Activated CD4-positive, alpha-beta T cell treated with anti-CD3 and anti-CD28 coated beads, Interleukin-2, amount 50 U/mL, for 16 hours (primary cell): ENCODE results near the gene TAS2R13.

Source experiments
- DNase-seq: peaks from one replicate; pipeline ENCODE4 v3.0.0-alpha.2; 2020

Gene TAS2R13, protein sequence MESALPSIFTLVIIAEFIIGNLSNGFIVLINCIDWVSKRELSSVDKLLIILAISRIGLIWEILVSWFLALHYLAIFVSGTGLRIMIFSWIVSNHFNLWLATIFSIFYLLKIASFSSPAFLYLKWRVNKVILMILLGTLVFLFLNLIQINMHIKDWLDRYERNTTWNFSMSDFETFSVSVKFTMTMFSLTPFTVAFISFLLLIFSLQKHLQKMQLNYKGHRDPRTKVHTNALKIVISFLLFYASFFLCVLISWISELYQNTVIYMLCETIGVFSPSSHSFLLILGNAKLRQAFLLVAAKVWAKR

DNA sequence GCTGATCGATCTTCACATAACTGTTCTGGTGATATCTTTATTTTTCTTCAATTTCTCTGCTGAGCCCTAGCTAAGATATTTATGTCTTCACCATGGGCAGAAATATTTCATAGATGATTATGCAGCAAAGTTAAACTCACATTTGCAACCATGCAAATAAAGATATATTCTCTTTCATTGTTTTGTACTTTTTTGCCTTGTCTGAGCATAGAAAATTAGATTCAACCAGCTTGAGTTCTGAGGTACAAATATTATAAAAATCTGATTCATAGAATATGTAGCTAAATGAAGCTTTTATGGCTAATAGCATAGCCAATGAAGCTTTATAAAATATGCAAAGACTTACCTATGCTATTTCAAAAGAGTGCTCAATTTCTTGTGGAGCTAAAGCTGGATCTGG lies at the start of gene TAS2R13:
Gene TAS2R13 (minus strand): TSS at position 101 of the 400 bp plus-strand sequence. CDS start 264 bp downstream, outside the sequence.
- no peak for DNase-seq

DNA sequence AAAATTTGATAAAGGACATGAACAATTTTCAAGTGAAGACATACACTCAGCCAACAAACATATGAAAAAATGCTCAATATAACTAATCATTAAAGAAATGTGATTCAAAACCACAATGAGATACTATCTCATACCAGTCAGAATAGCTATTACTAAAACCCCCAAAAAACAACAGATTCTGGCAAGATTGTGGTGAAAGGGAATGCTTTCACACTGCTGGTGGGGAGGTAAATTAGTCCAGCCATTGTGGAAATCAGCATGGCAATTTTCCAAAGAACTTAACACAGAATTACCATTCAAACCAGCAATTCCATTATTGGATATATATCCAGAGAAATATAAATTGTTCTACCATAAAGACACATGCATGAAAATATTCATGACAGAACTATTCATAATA lies 48.4 kb upstream of the TAS2R13 start:
- DNase-seq = no peak

DNA sequence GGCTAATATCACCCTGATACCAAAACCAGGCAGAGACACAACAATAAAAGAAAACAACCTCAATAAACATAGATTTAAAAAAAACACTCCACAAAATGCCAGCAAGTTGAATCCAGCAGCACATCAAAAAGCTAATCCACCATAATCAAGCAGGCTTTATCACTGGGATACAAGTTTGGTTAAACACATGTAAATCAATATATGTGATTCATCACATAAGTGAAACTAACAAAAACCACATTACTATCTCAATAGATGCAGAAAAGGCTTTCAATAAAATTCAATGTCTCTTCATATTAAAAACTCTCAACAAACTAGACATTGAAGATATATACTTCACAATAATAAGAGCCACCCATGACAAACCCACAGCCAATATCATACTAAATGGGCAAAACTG lies 46.7 kb upstream of the TAS2R13 start:
- DNase-seq = no peak

DNA sequence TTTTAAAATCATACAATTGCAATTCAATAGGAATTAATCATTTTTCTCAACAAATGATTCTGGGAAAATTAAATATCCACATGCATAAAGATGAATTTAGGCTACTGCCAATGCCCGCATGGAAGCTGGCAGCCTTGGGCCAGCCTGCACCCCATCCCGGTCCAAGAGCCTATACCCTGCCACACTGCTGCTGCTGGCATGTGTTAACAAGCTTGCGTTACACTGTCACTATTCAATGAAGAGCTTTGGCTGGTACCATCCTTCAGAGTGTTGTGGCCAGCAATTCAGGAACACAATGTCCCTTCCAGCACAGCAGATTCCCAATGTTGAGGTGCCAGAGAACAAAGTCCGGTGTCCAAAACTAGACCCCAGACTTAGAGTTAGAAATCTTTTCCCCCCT lies 43.3 kb upstream of the TAS2R13 start:
- DNase-seq = no peak

DNA sequence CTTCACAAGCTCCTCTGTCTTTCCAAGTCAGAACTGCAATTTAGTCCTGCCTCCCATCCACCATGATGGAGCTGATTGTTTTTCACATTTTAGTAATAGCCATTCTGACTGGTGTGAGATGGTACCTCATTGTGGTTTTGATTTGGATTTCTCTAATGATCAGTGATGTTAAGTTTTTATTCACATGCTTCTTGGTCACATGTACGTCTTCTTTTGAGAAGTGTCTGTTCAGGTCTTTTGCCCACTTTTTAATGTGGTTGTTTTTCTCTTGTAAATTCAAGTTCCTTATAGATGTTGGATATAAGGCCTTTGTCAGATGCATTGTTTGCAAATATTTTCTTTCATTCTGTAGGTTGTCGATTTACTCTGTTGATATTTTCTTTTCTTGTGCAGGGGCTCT lies 33.8 kb upstream of the TAS2R13 start:
- no peak for DNase-seq

- no peak for DNase-seq
These were observed 32.7 kb upstream of the TAS2R13 start for GRCh38 chr12:10941916-10942607.

DNA sequence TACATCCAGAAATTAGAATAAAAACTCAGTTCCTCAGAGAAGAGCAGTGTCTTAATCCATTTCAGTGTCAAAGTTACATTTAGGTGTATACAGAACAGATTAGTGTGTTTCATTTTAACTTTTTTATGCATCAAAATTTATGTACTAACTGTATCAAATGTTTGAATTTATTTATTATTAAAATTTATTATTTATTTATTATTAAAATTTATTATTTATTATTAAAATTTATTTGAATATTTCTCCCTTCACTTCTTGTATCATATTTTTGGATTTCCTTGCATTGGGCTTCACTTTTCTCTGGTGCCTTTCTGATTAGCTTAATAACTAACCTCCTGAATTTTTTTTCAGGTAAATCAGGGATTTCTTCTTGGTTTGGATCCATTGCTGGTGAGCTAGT lies 32.0 kb upstream of the TAS2R13 start:
- DNase-seq = no peak

DNA sequence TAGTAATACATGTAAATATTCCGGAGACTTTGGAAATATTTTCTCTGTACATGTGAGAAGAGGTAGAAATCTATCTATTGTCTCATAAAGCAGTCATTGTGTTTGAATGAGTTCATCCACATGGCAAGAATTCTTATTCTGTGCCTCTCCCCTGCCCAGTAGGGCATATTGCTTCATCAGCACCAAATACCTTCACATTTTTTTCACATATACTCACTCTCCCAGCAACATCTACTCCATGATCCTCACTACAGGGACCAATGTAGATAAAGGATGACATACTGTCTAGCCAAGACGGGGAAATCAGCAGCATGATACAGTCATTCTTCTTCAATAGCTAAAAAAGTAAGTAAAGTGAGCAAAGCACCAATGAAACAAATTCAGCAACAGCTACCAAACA lies 31.0 kb upstream of the TAS2R13 start:
- no peak for DNase-seq

GRCh38 chr12:10939163-10939562 lies 29.8 kb upstream of the TAS2R13 start, which contains the start of gene TAS2R14:
Gene TAS2R14 (minus strand): TSS chr12:10939263. CDS start chr12:10939207, 56 bp downstream.
- DNase-seq = no peak

- no peak for DNase-seq
These were observed 27.1 kb upstream of the TAS2R13 start for GRCh38 chr12:10936506-10936905.

- no peak for DNase-seq
These were observed 19.5 kb upstream of the TAS2R13 start, which contains the start of gene PRH2 for GRCh38 chr12:10928746-10929286. Gene PRH2 (plus strand): TSS chr12:10929236. CDS start chr12:10929274, 38 bp downstream.

DNA sequence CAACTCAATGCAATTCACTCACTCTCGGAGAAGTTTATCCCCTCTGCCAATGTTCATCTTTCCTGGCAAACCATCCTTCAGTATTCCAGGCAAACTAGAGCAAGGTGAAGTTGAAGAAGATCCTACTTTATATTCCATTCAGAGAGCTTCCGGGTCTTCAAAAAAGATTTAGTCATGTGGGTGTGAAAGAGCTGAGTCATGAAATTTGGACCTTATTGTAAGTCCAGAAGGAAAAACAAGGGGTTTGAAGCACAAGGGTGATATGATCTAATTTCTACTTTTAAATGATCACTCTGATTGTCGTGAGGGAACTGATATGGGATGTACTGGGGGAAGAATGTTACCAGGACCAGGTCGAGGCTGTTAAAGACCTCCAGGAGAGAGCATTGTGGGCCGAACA lies 16.9 kb upstream of the TAS2R13 start:
- DNase-seq = no peak

- no peak for DNase-seq
These were observed 10.4 kb upstream of the TAS2R13 start for GRCh38 chr12:10919809-10920208.

GRCh38 chr12:10910380-10910779 lies 1.0 kb upstream of the TAS2R13 start:
- no peak for DNase-seq

DNA sequence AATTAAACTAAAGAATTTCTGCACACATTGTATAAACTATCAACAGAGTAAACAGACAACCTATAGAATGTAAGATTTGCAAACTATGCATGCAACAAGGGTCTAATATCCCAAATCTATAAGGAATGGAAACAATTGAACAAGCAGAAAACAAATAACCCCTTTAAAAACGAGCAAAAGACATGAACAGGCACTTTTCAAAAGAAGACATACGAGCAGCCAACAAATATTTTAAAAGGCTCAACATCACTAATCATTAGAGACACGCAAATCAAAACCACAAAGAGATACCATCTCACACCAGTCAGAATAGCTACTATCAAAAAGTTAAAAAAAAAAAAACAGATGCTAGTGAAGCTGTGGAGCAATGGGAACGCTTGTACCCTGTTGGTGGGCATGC lies 4.7 kb downstream of the TAS2R13 start:
- no peak for DNase-seq

- no peak for DNase-seq
These were observed 7.9 kb downstream of the TAS2R13 start for GRCh38 chr12:10901427-10901826.

DNA sequence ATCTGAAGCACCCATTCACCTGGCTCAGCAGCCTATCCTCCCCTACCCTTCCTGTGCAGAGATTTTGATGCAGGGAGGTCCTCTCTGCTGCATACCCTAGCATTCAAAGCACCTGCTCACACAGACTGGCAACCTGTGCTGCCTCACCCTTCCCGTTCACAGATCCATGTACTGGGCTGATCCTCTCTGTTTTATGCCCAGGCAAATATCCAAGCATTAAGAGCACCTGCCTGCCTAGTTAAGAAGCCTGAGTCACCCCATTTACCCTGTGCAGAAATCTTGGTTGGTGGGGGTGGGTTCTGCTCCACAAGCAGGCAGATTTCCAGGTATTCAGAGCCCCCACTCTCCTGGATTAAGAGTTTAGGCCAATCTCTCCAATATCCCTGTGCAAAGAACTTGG lies 8.4 kb downstream of the TAS2R13 start:
- DNase-seq = no peak

DNA sequence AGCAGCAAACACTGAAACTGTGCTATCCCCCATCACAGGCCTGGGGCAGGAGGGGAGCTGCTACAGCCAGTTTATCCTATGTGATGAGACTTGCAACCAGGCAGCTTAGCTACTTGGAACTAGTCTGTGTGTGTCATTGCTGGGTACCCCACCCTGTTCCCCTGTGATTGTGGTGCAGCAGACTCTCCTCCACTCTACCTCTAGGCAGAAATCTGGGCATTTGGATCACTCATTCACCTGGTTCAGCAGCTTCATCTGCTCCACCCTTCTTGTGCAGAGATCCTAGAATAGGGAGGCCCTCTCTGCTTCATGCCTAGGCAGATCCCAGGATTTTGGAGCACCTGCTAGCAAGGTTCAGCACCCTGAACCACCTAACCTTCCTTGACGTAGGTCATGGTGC lies 8.8 kb downstream of the TAS2R13 start:
- no peak for DNase-seq

DNA sequence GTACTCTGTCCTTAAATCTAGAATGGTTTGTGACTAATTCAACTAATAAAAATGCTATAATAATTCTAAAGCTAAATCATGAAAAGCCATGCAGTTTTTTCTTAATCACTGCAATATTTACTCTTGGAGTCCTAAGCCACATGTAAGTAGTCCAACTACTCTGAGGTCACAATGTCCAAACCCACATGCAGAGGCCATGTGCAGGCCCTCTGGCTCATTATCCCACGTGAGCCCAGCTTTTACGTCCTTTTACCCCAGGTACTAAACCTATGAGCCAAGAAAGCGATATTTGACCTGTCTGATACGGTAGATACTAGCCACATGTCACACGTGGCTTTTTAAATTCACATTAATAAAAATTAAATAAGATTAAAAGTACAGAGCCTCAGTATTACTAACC lies 12.5 kb downstream of the TAS2R13 start:
- no peak for DNase-seq

DNA sequence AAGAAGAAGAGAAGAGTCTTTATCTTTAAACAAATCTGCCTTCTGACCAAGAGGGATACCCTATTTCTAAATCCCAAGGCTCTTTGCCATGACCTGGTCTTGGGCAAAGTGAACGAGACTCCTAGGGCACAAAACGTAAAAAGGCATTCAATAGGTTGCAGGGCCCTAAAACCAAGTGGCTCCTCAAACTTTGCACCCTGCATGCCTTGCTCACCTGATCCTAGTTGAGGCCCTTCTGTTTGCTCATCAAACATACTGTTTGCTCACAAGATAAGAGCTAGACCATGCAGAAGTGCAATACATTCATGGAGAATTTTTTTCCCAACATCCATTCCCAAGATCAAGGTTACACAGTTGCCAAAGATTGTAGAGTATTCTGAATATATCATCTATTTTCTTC lies 17.4 kb downstream of the TAS2R13 start:
- no peak for DNase-seq

DNA sequence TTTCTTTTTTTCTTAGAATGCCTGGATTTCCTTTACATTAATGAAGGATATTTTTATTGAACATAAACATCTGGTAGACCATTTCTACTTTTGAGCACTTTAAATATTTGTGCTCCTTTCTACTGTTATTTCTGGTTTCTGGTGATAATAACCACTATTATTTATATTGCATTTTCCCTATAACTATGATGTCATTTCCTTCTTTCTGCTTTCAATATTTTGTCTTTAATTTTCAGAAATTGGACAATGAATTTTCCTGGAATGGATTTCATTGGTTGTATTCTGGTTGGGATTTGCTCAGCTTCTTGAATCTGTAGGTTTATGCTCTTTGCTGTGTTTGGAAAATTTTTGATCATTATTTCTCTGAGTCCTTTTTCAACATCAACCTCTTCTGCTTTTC lies 20.1 kb downstream of the TAS2R13 start:
- DNase-seq = no peak

GRCh38 chr12:10884086-10884725 lies 25.2 kb downstream of the TAS2R13 start, which contains the start of gene PRH1:
Gene PRH1 (minus strand): TSS chr12:10884255. CDS start chr12:10884217, 38 bp downstream.
- no peak for DNase-seq

DNA sequence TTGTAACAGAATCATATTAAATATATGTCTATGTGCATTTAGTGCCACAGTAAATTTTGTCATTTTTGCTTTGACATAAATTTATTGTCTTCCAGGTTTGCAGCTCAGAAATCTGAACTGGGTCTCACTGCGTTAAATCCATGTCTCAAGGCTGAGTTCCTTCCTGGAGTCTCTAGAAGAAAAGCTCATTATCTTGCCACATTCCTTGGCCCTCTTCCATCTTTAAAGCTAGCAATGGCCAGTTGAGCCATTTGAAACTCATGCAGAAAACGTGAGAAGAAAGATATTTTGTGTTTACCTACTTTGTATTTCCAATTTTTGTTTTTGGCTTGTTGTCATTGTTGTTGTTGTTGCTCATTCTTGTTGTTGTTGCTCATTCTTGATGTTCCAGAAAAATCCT lies 36.0 kb downstream of the TAS2R13 start:
- no peak for DNase-seq

GRCh38 chr12:10867381-10867780 lies 42.0 kb downstream of the TAS2R13 start:
- no peak for DNase-seq
